ENCODE results near the gene SLC38A11.
"Not testable (repeated sequence)": the region's sequence is repeated elsewhere in the genome, so short reads cannot be mapped to it uniquely, and the experiment has no call there.

SLC38A11 gene

DNA sequence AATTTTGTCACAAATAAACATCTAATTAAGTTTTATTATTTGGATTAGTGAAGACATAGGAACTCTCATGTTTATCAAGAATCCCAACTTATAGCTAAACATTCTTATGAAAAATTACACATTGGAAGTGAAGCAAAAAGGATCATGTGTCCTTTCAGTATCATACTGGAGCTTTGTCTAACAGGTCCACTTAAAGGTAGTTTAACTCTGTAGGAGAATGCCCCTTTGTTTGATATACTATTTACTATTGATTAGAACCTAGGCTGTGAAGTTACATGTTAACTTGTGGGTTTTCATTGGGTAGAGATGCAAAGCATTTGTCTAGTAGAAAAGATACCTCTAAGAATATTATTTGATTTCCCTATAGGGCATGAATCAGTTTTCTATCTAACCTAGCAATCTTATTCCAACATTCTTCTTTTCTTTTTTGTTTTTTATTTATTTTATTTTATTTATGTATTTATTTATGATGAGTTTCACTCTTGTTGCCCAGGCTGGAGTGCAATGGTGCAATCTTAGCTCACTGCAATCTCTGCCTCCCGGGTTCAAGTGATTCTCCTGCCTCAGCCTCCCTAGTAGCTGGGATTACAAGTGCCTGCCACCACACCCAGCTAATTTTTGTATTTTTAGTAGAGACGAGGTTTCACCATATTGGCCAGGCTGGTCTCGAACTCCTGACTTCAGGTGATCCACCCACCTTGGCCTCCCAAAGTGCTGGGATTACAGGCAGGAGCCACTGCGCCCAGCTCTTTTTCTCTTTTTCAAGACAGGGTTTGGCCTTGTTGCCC is 95.2 kb downstream of the SLC38A11 start:
- H3K27me3 Mint-ChIP-seq; H3K4me1 Mint-ChIP-seq (ENCODE audit: low read depth); H3K9me3 Mint-ChIP-seq (ENCODE audit: low read depth); H3K36me3 Mint-ChIP-seq; H3K27ac Mint-ChIP-seq; H3K4me3 Mint-ChIP-seq: not testable (repeated sequence)

DNA sequence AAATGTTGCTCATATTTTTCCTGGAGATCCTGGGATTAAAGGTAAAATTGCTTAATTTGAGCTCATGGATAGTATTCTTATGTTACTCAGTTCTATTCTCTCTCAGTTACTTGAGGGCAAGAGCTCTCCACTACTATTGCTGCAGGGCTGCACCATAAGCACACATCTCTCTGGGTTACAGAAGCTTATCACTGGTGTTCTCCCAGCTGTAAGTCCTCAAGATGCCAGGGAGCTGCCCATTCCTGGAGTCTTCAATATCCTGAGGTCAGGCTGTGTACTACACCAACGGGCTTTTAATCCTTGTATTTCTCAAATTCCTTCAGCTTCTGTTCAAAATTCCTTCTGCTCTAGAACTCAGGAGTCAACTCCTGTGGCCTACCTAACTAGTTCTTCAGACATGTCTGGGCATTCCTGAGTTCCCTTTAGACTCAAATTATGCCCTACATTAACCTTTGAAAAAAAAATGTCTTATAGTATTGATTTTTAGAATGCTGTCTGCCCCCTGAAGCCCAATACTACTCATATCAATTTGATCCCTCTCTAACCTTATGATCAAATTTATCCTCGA is 96.0 kb downstream of the SLC38A11 start:
- H3K4me1 Mint-ChIP-seq (ENCODE audit: low read depth): no peaks in the 10 kb centered on the region
- H3K4me3 Mint-ChIP-seq: no peak overlapping the region
- no peak overlapping the region for H3K27ac Mint-ChIP-seq
- H3K27me3 Mint-ChIP-seq: no peaks in the 10 kb centered on the region
- H3K36me3 Mint-ChIP-seq: no peaks in the 10 kb centered on the region
- H3K9me3 Mint-ChIP-seq (ENCODE audit: low read depth): no peaks in the 10 kb centered on the region

DNA sequence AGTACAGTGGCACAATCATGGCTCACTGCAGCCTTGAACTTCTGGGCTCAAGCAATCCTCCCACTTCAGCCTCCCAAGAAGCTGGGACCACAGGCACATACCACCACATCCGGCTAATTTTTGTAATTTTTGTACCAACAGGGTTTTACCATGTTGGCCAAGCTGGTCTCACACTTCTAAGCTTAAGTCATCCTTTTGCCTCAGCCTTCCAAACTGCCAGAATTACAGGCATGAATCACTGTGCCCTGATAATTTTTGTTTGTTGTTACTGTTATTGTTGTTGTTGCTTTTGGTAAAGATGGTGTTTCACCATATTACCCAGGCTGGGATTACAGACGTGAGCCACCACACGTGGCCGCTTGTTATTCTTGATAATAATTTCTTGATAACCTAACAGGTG is 103.2 kb downstream of the SLC38A11 start:
- Mint-ChIP-seq H3K27me3 (peaks cover 3% of the 10 kb centered on the region), H3K4me3 (no peak overlapping the region), H3K9me3 (ENCODE audit: low read depth) (no peaks in the 10 kb centered on the region), H3K4me1 (ENCODE audit: low read depth) (peaks cover 2% of the 10 kb centered on the region), H3K27ac (no peak overlapping the region), H3K36me3 (no peaks in the 10 kb centered on the region)

DNA sequence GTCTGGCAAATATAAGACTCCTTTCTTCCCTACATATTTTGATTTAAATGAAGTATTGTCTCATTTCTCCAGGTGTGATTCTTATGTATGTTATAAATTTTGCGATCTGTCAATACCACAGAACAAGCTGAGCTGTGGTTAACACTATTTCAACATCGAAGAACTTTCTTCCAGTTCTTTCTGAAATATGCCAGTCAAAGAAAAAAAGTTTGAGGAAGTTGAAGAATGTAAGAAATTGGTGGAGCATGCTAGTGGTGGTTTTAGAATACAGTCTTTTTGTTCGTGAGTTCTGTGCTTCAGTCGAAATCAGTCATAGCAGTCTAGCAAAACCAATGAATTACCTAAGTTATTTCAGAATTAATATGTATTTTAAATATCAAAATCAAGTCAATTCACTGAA is 105.1 kb downstream of the SLC38A11 start:
- H3K9me3 Mint-ChIP-seq (ENCODE audit: low read depth): no peaks in the 10 kb centered on the region
- no peak overlapping the region for H3K27ac Mint-ChIP-seq
- H3K36me3 Mint-ChIP-seq: no peaks in the 10 kb centered on the region
- peaks cover 3% of the 10 kb centered on the region for H3K27me3 Mint-ChIP-seq
- peaks cover 2% of the 10 kb centered on the region for H3K4me1 Mint-ChIP-seq (ENCODE audit: low read depth)
- no peak overlapping the region for H3K4me3 Mint-ChIP-seq

DNA sequence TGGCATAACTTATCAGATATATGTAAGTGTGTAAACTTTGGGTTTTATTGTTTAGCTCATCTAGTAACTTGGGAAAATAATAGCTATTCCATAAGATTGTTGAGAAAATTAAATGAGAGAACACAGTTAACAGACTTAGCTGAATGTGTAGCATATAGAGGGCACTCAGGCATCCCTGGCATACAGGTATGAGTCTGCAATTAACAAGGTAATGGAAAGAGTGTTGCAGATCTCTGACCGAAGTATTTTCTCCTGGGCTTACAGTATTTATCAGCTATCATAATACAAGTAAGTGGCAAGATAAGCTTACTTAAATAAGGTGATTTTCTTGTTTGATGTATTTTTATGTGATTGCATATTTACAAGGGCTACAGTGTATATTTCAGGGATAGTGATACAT is 105.8 kb downstream of the SLC38A11 start:
- no peaks in the 10 kb centered on the region for H3K36me3 Mint-ChIP-seq
- no peak overlapping the region for H3K27ac Mint-ChIP-seq
- no peak overlapping the region for H3K4me3 Mint-ChIP-seq
- peaks cover 5% of the 10 kb centered on the region for H3K27me3 Mint-ChIP-seq
- H3K9me3 Mint-ChIP-seq (ENCODE audit: low read depth): no peaks in the 10 kb centered on the region
- peaks cover 2% of the 10 kb centered on the region for H3K4me1 Mint-ChIP-seq (ENCODE audit: low read depth)

DNA sequence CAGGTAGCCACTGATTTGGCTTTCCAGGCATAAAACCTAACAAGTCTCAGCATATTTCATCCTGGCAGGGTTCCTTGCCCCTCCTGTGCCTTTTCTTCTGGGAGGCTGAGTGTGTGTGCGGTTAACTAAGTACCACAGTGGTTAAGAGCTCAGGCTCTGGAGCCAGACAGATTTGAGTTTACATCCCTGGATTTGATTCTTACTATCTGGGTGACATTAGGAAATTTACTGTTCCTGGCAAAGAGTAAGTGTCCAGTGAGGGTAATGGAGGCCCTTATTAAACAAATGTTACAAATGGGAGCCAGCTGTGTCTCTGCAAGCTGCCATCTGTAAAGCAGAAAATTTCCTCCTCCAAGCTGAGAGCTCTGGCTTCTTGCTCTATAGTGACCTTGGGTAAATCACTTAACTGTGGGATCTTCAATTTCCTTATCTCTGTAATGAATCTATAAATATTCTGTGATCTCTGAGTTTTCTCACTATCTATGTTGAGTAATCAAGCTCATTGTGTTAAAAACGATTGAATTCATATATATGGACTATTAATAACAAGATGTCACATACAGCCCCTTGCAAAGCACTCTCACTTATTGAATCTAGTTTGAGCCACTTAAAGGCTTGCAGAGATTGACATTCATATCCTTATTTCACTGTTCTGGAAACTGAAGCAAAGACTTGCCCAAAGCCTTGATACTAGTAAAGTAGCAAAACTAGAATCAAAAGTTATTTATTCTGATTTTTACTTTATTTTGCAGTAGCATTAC is 107.2 kb downstream of the SLC38A11 start:
- H3K27me3 Mint-ChIP-seq: peaks cover 8% of the 10 kb centered on the region
- no peaks in the 10 kb centered on the region for H3K36me3 Mint-ChIP-seq
- H3K9me3 Mint-ChIP-seq (ENCODE audit: low read depth): no peaks in the 10 kb centered on the region
- no peak overlapping the region for H3K27ac Mint-ChIP-seq
- no peak overlapping the region for H3K4me3 Mint-ChIP-seq
- peaks cover 2% of the 10 kb centered on the region for H3K4me1 Mint-ChIP-seq (ENCODE audit: low read depth)

DNA sequence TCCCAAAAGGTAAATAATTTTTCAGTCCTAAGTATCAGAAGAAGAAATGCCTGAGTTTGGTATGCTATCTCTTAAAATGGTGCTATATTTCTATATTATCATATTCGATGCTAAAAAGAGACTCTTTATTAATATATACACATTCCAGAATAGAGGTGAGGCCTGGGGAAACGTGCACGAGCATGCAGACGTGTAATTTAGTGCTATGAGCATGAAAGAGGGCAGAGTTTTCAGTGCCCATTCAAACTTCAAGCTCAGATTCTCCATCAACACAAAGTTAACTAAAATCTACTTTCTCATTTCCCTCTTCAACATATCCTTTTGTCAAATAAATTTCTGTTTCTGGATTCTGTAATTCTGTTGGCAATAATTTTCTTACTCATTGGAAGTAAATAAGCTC is 108.0 kb downstream of the SLC38A11 start:
- peaks cover 8% of the 10 kb centered on the region for H3K27me3 Mint-ChIP-seq
- H3K9me3 Mint-ChIP-seq (ENCODE audit: low read depth): no peaks in the 10 kb centered on the region
- H3K4me1 Mint-ChIP-seq (ENCODE audit: low read depth): peaks cover 2% of the 10 kb centered on the region
- no peak overlapping the region for H3K4me3 Mint-ChIP-seq
- no peaks in the 10 kb centered on the region for H3K36me3 Mint-ChIP-seq
- H3K27ac Mint-ChIP-seq: no peak overlapping the region

DNA sequence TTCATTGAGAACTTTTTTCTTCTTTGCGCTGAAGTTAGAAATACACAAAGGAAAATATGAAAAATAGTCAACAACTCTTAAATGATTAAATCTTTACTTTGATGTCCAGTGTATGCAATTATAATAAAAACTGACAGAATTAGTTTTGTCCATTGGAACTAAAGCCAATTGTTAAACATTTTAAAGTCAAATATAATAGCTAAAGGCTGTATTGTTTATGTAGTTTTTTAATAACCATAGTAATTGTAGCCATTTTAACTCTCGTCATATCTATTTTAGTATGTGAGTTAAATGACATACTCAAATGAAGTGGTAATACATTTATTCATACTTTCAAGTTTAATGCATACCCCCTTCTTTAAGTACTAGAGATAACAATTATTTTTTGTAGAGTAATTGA is 109.0 kb downstream of the SLC38A11 start:
- no peak overlapping the region for H3K4me3 Mint-ChIP-seq
- no peak overlapping the region for H3K27ac Mint-ChIP-seq
- H3K9me3 Mint-ChIP-seq (ENCODE audit: low read depth): no peaks in the 10 kb centered on the region
- peaks cover 11% of the 10 kb centered on the region for H3K27me3 Mint-ChIP-seq
- peaks cover 5% of the 10 kb centered on the region for H3K4me1 Mint-ChIP-seq (ENCODE audit: low read depth)
- no peaks in the 10 kb centered on the region for H3K36me3 Mint-ChIP-seq
